Hematopoietic multipotent progenitor cell treated with erythropoietin and hydrocortisone succinate and interleukin-3 and kit ligand, for 17 days (in vitro differentiated cells): ENCODE data around the gene NFASC.

Experiments
- DNase-seq: peaks from one replicate; pipeline ENCODE4 v3.0.0-alpha.2; 2015; ENCODE audit warnings: low spot score

Gene NFASC

DNA sequence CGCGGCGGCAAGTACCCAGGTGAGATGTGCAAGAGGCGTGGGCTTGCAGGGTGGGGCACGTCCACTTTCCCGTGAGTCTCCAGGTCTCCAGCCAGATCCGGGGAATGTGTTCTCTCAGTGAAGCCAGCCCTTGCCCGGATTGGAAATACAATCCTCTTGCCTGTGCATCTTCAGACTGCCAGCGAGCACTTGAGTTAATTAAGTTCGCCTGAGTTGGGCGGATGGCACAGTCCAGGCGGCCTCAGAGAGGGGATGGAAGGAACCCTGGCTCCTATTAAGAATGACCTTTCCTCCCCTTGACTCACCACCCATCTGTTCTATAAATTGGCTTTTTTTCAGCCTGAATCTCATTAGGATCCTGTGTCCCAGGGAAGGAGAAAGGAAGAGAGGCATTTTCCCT is 139.0 kb downstream of the NFASC start:
- DNase-seq = no peak

- DNase-seq = no peak
These were observed 141.9 kb downstream of the NFASC start for GRCh38 chr1:205012391-205013140.

- no peak for DNase-seq
These were observed 143.2 kb downstream of the NFASC start for GRCh38 chr1:205013683-205014367.

DNA sequence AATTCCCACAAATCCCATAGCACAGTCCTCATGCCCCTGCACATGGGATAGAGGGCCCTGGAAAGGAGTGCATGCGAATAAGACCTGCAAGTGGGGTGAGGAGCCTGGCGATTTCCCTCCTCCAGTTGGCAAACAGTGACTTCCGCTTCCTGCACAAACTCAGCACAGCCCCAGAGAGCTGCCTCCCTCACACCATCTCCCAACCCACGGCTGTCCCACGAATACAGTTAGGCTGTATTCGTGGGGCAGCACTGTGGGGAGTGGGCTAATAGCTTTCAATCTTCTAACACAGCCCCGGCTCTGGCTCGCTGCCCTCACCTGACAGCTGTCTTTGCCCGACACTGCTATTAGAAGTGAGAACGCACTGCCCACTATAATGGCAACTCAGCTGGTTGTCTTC is 144.1 kb downstream of the NFASC start:
- no peak for DNase-seq

GRCh38 chr1:205015241-205015640 is 144.6 kb downstream of the NFASC start:
- DNase-seq = no peak

DNA sequence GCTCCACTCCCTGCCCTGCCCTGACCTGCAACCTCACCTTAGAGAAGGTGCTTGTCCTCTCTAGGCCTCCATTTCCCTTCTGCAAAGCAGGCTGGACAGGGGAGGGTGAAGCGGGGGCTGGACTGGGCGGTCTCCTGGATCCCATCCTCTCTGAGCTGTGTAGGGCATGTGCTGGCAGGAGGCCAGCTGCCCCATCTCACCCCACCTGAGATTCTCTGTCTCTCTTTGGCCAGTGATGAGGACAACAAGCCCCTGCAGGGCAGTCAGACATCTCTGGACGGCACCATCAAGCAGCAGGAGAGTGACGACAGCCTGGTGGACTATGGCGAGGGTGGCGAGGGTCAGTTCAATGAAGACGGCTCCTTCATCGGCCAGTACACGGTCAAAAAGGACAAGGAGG is 145.4 kb downstream of the NFASC start:
- DNase-seq = no peak

- no peak for DNase-seq
These were observed 145.9 kb downstream of the NFASC start for GRCh38 chr1:205016584-205016983.

DNA sequence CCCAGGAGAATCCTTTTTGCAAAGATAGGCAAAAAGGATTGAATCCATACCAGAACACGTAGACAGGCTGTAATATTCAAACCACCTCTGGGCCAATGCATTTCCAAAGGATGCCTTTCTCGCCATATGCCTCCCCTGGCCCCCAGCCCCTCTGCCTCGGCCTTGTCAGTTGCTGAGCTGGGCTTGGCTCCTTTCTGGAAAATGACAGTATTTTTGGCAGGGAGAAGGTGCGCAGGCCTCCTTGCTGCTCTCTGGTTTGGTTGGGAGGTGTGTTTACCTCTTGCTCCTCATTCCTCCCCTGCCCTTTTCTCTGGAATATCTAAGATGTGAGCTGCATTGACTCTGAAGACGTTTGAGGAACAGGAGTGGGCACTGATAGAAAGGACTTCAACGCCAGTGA is 146.3 kb downstream of the NFASC start:
- DNase-seq = no peak

- DNase-seq = no peak
These were observed 147.1 kb downstream of the NFASC start for GRCh38 chr1:205017766-205018165.

GRCh38 chr1:205018381-205018780 is 147.7 kb downstream of the NFASC start:
- DNase-seq = no peak

- no peak for DNase-seq
These were observed 149.8 kb downstream of the NFASC start for GRCh38 chr1:205020466-205020865.

- DNase-seq = no peak
These were observed 154.0 kb downstream of the NFASC start for GRCh38 chr1:205024679-205025078.

DNA sequence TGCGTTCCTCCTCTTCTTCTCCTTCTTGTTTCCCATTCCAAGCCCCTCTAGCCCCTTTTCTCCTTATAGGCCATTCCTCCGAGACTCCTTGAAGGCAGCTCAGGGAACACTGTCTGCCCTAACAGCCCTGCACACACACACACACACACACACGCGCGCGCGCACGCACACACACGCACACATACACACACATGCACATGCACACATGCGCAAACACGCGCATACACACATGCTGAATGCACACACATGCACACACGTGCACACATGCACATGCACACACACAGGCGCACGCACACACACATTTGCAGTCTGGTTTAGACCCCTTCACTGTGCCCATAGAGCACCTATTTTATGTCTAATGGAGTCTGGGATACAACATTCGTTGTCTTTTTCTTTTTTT is 154.6 kb downstream of the NFASC start:
- no peak for DNase-seq

- no peak for DNase-seq
These were observed 155.5 kb downstream of the NFASC start for GRCh38 chr1:205026181-205026580.

DNA sequence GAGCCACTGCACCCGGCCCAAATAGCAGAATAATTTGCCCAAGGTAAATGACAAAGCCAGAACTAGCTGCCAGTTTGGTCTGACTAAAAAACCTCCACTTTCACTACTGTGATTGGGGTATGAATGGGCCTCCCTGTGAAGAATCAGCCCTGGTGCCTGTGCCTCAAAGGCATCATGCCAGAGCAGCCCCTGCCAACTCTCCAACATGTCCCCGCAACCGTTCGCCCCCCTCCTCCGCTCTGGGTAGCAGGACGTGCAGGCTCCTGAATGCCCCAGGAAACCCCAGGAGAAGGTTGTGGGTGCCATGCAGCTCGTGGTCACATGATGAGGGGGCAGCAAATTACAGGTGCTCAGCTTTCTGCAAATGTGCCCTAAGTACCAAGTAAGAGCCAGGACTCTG is 157.7 kb downstream of the NFASC start:
- DNase-seq = no peak

- no peak for DNase-seq
These were observed 158.3 kb downstream of the NFASC start for GRCh38 chr1:205028924-205029323.

DNA sequence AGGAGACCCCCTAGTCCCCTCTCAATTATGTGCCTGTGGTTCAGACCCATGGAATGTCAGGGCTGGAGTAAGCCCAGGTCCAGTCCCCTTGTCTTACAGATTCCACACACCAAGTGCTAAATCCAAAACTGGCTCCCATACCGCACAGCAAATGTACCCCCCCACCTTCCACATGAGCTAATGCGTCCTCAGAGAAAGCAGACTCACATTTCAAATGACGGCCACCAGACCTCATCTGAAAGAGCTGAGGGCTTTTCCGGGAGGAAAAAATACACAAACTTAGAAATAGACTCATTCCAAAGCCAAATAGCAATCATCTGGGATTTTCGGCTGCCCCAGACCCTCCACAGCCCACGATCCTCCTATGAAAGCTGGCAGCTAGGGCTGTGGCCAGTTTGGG is 159.6 kb downstream of the NFASC start:
- DNase-seq = no peak

- no peak for DNase-seq
These were observed 160.2 kb downstream of the NFASC start for GRCh38 chr1:205030896-205031295.

DNA sequence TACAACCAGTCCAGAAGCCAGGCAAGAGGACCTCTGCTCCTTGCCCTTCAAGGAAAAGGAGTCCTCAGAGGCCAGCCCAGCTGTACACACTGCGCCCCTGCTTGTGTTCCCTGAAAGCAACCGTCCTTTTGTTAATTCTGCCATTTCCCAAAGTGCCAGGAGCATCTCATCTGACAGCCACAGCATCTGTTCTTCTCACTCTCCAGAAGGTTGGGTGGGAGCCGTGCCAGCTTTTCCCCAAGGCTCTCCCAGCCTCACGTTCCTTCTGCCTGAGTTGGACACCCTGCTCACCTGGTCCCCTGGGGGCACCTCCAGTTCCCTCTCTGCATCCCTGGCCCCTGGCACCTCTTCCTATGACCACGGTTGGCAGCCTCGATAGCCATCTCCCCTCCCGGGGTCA is 161.8 kb downstream of the NFASC start:
- DNase-seq = no peak

DNA sequence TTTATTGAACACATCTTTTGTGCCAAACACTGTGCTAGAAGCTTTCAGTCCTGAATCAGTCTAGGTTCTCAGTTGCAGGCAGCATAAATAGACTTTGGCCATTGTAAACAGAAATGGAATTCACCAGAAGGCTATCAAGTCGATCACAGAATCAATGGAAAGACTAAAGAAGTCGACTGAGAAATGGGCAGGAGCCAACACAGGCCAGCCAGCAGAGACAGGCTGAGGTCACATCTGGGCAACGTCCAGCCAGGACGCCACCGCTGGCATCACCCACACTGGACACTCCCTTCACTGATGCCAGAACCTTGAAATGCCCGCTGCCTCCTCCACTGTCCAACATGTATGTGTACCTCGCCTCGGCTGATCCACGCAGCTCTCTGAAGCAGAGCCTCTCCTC is 166.9 kb downstream of the NFASC start:
- DNase-seq = no peak

DNA sequence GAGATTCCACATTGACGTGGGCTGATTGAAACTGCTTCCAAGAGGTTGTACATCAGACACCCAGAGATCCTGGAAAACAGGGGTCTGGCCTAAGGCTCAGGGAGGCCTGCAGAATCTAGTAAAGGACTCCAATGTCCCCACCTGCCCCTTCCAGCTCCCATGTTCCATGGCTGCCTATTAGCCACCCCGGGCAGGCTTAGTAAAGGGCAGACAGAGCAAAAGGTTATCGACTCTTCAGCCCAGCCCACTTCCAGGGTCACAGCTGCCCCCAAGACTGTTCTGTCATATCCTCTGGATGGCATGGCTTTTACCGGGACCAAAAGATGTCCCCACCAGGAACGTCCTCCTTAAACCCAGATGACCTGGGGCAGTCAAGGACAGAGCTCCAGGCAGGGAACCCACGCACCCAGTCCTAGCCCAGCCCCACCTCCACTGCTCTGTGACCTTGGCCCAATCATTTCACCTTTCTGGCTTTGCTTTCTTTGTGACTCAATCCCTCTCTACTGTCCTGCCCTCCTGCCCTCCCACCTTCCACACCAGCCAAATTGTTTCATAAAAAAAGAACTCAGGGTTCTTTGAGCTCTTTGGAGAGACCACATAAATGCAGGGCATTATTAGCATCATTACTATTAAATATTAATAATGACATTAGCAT is 167.6 kb downstream of the NFASC start:
- DNase-seq = no peak

DNA sequence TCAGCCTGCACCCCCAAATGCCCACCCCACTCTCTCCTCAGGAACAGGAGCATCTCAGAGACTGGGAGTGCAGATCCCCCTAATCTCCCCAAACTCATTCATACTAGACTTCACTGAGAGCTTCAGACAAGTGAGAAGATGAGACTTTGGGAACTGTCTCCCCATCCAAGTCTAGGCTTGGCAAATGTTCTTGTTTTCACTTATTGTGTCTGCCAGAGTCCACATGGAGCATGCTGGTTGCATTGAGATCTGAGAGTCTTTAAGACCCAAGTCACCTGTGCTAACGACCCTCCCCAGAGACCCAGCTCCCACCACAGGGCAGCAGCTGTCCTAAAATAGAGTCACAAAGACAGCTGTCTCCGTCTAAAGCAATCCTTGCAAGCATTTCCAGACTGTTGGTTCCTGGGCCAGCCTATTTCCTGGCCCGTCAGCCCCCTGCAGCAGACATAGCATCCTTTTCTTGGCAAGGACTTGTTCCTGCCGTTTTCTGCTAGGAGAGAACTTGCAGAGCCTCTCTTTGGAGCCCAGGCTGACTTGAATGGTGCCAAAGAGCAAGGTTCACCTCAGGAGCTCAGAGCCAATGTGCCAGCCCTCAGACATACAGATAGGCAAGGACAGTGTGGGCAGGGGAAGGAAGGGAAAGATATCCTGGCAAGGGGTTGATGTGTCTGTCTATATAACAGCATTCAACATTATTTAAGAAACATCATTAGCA is 170.5 kb downstream of the NFASC start:
- no peak for DNase-seq
